Right forelimb (tissue), 1 donor: ENCODE measurements around the gene ADIPOQ.
"Not testable (repeated sequence)": the region's sequence is repeated elsewhere in the genome, so short reads cannot be mapped to it uniquely, and the experiment has no call there.

Experiments
- DNase-seq: peaks from one replicate; pipeline ENCODE4 v3.0.0-alpha.2; 2018

Gene ADIPOQ

GRCh38 chr3:186873796-186874195, 31.3 kb downstream of the ADIPOQ start:
- DNase-seq = not testable (repeated sequence)

DNA sequence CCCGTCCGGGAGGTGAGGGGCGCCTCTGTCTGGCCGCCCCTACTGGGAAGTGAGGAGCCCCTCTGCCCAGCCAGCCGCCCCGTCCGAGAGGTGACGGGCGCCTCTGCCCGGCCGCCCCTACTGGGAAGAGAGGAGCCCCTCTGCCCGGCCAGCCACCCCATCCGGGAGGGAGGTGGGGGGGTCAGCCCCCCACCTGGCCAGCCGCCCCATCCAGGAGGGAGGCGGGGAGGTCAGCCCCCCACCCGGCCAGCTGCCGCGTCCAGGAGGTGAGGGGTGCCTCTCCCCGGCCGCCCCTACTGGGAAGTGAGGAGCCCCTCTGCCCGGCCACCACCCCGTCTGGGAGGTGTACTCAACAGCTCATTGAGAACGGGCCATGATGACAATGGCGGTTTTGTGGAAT, 31.7 kb downstream of the ADIPOQ start:
- DNase-seq = not testable (repeated sequence)

- not testable (repeated sequence) for DNase-seq
Measured at GRCh38 chr3:186874841-186875240, 32.3 kb downstream of the ADIPOQ start.

DNA sequence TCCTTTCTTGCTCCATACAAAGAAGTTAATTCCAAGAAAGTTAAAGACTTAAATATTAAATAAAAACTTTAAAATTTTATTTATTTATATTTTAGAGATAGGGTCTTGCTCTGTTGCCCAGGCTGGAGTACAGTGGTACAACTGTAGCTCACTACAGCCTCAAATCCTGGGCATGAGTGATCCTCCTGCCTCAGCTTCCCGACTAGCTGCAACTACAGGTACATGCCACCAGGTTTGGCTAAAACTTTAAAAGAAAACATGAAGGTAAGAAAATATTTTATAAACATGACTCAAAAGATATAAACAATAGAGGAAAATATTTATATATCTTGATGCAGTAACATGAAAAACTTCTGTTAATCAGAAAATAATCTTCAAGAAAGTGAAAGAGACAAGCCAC, 33.2 kb downstream of the ADIPOQ start:
- DNase-seq = no peak

GRCh38 chr3:186879781-186880180, 37.3 kb downstream of the ADIPOQ start:
- no peak for DNase-seq

- DNase-seq = no peak
Measured at GRCh38 chr3:186880406-186880805, 37.9 kb downstream of the ADIPOQ start.

DNA sequence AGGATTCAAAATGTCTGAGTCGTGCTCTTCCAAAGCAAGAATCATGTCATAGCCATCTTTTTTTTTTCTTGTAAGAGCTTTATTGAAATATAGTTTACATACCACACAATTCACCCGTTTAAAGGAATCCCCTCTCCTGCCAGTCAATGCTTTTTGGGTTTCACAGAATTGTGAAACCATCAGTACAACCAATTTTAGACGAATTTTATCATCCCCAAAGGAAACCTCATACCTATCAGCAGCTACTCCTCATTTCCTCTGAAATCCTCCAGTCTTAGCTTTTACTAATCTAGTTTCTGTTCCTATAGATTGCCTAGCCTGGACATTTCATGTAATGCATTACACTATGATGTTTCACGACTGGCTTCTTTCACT, 39.6 kb downstream of the ADIPOQ start:
- DNase-seq = no peak

DNA sequence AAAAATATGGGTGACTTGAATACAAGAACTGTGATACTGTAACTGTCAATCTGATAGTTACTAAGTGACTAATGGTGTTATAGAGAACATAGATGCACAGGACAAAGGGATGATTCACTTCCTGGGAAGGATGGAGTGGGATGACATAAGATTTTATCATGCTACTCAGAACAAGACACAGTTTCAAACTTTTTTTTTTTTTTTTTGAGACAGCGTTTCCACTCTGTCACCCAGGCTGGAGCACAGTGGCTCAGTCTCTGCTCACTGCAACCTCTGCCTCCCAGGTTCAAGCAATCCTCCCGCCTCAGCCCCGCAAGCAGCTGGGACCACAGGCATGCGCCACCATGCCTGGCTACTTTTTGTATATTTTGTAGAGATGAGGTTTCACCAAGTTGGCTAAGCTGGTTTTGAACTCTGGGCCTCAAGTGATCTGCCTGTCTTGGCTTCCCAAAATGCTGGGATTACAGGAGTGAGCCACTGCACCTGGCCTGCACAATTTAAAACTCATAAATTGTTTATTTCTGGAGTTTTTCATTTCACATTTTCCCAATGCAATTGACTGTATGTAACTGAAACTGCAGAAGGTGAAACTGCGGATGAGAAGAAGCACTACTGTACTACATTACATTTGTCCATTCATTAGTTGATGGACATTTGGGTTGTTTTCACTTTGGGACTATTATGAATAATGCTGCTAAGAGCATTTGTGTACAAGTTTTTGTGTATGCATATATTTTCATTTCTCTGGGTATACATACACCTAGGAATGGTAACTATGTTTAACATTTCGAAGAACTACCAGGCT, 40.6 kb downstream of the ADIPOQ start:
- no peak for DNase-seq

DNA sequence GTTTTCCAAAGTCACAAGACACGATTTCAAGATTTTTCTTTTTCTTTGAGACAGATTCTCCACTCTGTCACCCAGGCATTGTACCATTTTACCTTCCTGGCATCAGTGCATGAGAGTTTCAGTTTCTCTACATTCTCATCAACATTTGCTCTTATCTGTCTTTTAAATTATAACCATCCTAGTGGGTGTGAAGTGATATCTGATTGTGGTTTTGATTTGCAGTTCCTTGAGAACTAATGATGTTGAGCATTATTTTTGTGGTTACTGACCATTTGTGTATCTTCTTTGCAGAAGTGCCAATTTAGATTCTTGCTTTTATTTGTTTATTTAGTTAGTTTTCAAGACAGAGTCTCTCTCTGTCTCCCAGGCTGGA, 41.2 kb downstream of the ADIPOQ start:
- no peak for DNase-seq

GRCh38 chr3:186884868-186885267, 42.4 kb downstream of the ADIPOQ start:
- not testable (repeated sequence) for DNase-seq

DNA sequence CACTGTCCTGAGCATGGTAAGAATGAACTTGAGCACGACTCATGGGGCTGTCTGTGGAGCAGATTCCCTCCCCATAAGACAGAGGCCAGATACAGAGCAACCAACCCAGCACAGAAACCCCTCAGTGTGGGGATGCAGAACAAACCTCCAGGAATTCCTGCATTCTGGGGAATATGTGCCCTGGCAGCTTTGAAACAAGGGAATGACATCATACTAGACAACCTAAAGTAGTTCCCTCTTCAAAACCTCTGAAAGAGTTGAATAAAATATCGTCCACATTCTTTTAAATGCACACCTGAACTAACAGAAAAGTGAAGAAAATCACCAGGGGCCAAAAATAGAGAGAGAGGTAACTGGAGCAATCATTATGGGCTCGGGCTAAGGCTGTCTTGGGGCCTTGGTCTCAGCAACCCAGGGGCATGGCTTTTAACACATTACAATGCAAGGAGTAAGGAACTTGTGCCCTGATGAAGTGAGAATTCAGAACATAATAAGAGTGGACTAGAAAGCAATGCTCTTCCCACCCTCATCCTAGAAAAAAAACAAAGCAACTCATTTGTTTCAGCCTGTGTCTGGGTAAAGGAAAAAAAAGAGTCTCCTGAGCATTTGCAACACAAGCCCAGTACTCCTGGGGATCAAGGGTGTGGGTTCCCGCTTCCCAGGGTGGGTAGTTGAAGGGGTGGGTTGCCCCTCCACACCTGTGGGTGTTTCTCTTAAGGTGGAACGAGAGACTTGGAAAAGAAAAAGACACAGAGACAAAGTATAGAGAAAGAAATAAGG, 43.9 kb downstream of the ADIPOQ start:
- DNase-seq = no peak

DNA sequence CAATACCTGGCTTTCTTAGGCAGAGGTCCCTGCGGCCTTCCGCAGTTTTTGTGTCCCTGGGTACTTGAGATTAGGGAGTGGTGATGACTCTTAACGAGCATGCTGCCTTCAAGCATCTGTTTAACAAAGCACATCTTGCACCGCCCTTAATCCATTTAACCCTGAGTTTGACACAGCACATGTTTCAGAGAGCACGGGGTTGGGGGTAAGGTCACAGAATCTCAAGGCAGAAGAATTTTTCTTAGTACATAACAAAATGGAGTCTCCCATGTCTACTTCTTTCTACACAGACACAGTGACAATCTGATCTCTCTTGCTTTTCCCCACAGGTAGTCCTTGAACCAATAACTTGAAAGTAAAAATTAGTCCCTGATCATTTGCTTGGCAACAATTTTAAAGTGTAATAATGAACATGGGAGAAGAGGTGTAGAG, 45.0 kb downstream of the ADIPOQ start:
- not testable (repeated sequence) for DNase-seq

GRCh38 chr3:186888569-186888968, 46.1 kb downstream of the ADIPOQ start:
- DNase-seq = no peak

DNA sequence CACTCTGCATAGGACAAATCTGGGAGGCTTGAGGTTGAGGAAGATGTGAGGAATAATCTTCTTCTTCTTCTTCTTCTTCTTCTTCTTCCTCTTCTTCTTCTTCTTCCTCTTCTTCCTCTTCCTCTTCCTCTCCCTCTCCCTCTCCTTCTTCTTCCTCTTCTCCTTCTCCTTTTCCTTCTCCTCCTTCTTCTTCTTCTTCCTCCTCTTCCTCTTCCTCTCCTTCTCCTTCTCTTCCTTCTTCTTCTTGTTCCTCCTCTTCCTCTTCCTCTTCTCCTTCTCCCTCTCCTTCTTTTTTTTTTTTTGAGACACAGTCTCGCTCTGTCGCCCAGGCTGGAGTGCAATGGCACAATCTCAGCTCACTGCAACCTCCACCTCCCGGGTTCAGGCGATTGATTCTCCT, 47.2 kb downstream of the ADIPOQ start:
- not testable (repeated sequence) for DNase-seq

DNA sequence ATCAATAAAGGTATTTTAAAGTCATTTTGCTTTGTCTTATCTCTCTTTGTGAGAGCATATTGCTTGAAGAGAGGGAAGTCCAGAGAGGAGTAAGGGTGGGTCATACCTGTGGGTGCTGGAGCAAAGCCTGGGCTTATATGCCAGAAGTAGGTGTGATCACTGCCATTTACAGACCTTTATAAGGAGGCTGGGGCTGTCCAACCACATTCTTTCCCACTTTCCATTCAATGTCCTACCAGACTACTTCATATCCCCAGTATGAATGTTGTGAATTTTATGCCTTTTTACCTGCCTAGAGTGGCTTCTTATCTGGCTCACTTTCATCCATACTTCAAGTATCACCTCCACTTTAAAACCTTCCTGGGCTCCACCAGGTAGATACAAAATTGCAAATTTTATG, 48.4 kb downstream of the ADIPOQ start:
- no peak for DNase-seq

DNA sequence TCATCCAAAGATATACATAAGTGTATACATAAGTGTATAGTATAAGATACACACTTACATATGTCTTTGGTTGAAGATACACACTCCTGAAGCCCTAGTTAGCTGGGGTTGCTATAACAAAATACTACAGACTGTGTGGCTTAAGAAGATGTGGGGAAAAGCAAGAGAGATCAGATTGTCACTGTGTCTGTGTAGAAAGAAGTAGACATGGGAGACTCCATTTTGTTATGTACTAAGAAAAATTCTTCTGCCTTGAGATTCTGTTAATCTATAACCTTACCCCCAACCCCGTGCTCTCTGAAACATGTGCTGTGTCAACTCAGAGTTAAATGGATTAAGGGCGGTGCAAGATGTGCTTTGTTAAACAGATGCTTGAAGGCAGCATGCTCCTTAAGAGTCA, 50.6 kb downstream of the ADIPOQ start:
- not testable (repeated sequence) for DNase-seq

DNA sequence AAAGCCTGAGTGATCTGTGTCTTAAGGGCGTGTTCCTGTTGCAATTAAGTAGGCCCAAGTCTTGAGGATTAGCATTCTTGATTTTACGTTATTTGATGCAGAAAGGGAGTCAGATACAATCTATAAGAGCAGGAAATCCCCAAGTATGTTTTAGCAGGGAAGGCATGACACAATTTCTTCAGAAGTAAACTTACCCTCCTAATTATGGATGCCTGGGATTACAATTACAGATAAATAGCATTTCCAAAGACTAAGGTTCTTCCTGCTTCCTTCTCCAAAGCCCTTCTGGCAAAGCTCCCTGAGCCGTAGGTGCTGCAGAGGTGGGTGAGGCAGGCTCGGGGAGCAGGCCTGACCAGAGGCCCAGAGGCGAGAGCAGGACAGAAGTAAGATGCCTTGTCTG, 52.9 kb downstream of the ADIPOQ start:
- no peak for DNase-seq

- no peak for DNase-seq
Measured at GRCh38 chr3:186896006-186896405, 53.5 kb downstream of the ADIPOQ start.

DNA sequence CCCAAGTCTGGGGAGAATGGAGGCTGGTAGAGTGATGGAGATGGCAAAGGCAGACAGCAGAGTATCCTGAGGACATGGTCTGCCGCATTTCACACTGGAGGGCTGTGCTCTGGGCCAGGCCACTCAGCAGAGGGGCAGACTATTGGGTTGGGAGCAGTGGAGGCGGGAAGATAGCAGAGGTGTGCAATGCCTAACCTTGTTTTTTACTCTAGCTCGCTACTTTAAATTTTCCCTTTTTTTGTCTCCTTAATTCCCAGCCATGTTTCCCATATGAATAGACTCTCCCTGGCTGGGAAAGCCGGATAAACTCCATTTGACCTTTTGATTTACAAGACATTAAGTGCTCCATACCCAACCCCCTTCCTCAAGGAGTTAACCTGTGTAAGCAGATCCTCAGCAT, 54.4 kb downstream of the ADIPOQ start:
- no peak for DNase-seq

GRCh38 chr3:186901135-186901734, 58.7 kb downstream of the ADIPOQ start:
- no peak for DNase-seq

GRCh38 chr3:186902154-186902553, 59.6 kb downstream of the ADIPOQ start:
- DNase-seq = no peak

- DNase-seq = no peak
Measured at GRCh38 chr3:186902713-186903112, 60.2 kb downstream of the ADIPOQ start.

- DNase-seq = not testable (repeated sequence)
Measured at GRCh38 chr3:186903676-186904075, 61.2 kb downstream of the ADIPOQ start.

DNA sequence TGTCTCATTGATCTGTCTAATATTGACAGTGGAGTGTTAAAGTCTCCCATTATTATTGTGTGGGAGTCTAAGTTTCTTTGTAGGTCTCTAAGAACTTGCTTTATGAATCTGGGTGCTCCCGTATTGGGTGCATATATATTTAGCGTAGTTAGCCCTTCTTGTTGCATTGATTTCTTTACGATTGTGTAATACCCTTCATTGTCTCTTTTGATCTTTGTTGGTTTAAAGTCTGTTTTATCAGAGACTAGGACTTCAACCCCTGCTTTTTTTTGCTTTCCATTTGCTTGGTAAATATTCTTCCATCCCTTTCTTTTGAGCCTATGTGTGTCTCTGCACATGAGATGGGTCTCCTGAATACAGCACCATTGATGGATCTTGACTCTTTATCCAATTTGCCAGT, 64.6 kb downstream of the ADIPOQ start:
- DNase-seq = not testable (repeated sequence)
